Stimulated activated CD8-positive, alpha-beta memory T cell treated with anti-CD3 and anti-CD28 coated beads, Interleukin-7, amount 100 ng/mL, for 48 hours (primary cell): ENCODE measurements around the gene NELL2.

ENCODE experiments used
- DNase-seq, 2 donors: peaks; one replicate each; pipeline ENCODE4 v3.0.0-alpha.2; 2020; ENCODE audit warnings: low read depth in 1 of 2; ENCODE audit errors: extremely low read depth in 1 of 2

The NELL2 gene

GRCh38 chr12:44551631-44552030, 324.5 kb downstream of the NELL2 start:
- no peak for DNase-seq

DNA sequence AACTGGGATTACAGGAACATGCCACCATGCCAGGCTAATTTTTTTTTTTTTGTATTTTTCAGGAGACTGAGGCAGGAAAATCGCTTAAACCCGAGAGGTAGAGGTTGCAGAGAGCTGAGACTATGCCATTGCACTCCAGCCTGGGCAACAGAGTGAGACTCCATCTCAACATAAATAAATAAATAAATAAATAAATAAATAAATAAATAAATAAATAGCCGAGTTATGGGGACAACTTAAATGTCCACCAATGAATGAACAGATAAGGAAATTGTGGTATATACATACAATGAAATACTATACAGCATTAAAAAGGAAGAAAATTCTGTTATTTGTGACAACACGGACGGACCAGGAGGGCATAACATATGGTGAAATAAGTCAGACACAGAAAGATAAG, 325.7 kb downstream of the NELL2 start:
- DNase-seq = no peak

DNA sequence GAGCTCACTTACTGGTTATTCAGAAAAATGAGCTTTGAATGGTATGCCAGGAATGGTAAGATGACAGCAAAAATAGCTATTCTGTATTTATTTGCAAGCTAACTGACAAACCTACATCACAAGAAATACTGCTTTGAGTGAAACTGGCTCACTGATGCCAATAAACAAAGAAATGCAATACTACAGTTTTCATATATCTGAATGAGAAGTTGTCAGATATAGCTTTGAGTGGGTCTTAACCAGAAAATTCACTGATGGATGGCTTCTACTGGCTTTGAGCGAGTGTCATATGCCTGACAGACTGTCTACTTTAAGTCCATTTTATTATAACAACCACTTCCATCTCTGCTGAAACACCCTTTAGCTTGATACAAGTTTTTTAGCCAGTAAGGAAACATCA, 330.1 kb downstream of the NELL2 start:
- DNase-seq = no peak

DNA sequence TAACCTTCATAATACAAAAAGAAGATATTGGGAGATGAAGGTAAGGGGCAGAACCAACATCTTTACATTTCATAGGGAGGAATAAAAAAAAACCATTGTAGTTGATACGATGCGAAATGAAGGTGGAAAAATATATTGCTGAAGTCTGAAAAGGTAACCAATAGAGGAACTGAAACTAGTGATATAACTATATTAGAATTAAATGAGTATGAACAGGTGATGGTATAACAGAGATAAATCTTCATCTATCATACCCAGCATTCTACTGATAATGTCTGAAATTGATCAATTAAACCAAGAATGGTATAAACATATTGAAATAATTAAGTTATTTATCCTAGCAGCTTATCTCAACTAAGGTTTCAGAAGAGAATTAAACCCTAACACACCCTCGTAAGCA, 332.1 kb downstream of the NELL2 start:
- no peak for DNase-seq

- no peak for DNase-seq
Measured at GRCh38 chr12:44542716-44543115, 333.4 kb downstream of the NELL2 start.

GRCh38 chr12:44537354-44537753, 338.8 kb downstream of the NELL2 start:
- no peak for DNase-seq

DNA sequence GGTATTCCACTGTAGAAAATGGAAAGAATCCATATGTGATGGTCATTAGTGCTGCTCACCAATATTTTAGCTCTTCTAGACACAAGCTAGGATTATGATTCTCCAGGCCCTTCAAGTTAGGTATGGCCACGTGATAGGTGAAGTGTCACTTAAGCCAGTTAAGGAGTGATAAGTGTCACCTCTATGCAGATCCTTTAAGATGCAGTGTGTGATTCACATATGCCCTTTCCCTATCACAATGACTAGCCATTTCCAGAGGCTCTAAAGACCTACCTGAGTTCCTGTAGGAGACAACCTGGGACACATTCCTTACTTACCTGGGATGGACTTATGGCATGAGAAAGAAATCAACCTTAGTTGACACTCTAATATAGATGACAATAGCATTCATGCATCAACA, 343.2 kb downstream of the NELL2 start:
- no peak for DNase-seq

GRCh38 chr12:44531320-44531971, 344.7 kb downstream of the NELL2 start:
- DNase-seq = no peak

DNA sequence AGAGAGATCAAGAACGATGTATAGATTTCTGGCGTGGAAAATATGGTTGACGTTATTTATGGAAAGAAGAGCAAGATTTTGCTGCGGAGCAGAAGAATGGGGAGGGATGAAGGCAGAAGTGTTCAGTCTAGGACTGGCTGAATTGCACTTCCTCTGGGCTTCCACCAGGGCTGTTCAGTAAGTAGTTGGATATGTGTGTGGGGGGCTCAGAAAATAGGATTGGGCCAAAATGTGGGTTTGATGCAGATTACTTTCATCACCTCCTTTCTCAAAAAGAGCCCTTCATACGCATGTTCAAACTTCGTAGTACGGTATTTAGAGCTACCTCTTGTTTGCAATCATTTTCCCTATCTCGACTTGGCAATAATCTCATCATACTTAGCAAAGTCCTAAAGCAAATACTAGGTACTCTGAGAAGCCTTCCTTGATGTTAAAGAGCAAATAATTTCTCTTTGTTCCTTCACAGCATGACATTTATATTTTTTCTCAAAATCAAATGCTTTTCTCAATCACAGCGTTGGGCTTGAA, 349.4 kb downstream of the NELL2 start:
- no peak for DNase-seq

GRCh38 chr12:44525806-44526654, 350.1 kb downstream of the NELL2 start:
- DNase-seq = no peak

DNA sequence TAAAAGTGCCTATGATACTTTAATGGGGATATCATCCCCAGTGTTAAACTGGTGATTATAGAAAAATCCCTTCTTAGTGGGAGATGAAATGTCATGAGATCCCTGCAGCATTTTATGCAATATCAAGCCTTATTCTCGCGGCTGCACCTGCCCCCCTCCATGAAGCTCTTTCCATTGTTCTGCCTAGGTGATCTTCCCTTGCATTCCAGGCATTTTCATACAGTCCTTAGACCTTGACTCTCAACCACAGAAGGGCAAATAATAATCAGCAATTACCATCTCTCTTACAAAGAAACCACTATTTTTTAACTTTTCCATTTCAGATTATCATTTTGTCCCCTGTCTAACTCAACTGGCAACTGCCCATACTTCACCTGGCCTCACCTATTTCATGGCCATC, 352.3 kb downstream of the NELL2 start:
- DNase-seq = no peak

- DNase-seq = no peak
Measured at GRCh38 chr12:44521702-44522101, 354.4 kb downstream of the NELL2 start.

DNA sequence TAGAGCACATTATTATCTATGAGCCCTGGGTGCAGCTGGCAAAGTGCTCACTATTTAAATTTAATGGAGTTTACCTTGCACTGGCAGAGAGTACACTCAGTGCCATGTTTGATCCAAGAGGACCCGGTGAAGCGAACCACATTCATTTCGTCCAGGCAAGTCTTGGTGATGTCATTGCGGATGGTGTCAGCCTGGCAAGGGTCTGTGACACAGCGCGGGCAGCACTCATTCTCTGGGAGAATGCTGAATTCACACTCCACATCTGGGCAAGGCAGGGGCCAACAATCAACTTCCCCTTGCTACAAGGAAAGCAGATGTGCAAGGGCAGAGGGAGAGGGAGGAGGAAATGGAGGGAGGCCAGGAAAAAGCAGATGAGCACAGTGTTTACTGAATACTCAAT, 356.2 kb downstream of the NELL2 start:
- no peak for DNase-seq

DNA sequence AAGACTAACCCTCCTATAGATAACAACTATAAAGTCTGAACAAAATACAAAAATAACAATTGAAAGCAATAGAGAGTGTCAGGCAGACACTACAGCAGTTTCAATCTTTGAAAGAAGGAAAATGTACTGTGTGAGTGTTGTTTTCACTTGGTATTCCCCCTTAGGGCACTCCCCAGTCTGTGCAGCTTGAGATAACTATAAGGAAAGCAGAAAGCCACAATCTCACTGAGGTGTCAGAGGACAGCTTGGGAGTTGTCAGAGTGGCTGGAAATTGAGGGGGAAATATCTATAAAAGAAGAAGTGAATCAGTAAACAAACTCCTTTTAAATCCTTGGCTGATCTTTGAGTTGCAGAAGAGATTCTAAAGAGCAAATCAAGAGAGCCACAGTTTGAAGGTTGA, 364.8 kb downstream of the NELL2 start:
- no peak for DNase-seq

DNA sequence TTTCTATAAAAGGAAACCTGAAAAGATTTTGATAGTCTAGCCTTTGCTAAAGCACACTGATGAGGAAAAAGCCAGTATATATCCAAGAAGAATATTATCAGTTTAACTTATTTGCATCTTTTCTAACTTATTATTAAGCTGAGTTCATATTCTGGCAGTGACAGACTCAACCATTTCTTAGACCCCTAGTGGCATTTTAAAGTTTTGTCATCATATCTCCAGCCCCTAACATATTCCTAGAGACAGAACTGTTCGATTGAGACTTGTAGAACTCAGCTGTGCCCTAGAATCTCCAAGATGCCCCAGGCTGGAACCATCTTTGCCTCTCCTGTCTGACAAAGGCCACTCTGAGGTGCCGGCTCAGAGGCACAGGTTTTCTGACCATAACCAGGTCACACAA, 365.6 kb downstream of the NELL2 start:
- no peak for DNase-seq

GRCh38 chr12:44510076-44510475, 366.0 kb downstream of the NELL2 start:
- no peak for DNase-seq

DNA sequence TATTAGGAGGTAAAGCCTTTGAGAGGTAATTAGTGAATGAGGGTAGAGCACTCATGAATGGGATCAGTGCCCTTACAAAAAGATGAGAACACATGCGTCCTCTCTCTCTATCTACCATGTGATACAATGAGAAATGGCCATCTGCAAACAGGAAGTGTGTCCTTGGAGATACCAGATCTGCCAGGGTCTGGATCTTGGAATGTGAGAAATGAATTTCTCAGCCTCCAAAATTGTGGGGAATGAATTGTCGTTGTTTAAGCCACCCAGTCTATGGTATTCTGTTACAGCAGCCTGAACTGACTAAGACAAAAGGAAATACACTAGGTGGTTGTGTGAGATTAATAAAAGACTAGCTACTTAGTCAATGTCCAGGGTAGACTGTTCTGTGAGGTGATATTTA, 366.6 kb downstream of the NELL2 start:
- DNase-seq = no peak

- DNase-seq = no peak
Measured at GRCh38 chr12:44507461-44507860, 368.7 kb downstream of the NELL2 start.

GRCh38 chr12:44504799-44505198, 371.3 kb downstream of the NELL2 start:
- DNase-seq = no peak

DNA sequence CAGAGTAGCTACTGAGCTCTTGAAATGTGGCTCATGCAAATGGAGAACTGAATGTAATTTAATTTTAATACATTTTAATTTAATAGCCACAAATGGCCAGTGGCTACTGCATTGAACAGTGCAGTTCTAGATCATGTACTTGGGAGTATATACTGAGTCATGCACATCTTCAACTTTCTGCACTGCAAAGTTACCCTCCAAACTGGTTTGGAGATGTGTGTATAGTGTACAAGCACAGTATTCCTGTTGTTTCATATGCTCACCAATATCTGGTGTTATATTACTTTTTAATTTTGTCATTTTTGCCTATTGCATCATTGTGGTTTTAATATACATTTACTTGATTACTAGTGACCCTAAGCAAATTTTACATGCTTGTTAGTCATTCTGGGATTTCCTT, 372.8 kb downstream of the NELL2 start:
- DNase-seq = no peak

DNA sequence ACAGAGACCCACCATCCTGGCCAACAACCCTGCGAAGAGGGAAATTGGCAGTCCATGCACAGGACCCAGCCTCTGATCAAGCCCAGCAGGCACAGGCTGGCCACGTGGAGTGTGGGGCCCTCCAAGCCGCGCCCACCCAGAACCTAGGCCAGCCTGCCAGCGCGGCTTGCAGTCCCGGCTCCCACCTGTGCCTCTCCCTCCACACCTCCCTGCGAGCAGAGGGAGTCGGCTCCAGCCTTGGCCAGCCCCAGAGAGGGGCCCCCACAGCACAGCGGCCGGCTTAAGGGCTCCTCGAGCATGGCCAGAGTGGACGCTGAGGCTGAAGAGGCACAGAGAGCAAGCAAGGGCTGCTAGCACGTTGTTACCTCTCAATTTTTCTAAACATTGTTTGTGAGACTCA, 373.4 kb downstream of the NELL2 start:
- DNase-seq = no peak

GRCh38 chr12:44500423-44500822, 375.7 kb downstream of the NELL2 start:
- no peak for DNase-seq
